OCI-LY3 (cell line): ENCODE results near the gene BICRA.

Experiments
- H2AFZ ChIP-seq: fragments of 200-600, 300-600 bp; shearing (Covaris generic); 2 replicates; pipeline ENCODE4 v1.6.0; 2014; ENCODE audit warnings: antibody characterized with exemption, low read depth, low read length
- H3K27ac ChIP-seq: fragments of 200-600, 300-600 bp; sonication (generic); 2 replicates; pipeline ENCODE4 v1.5.1; 2014; ENCODE audit warnings: mild to moderate bottlenecking, low read length, moderate library complexity, mixed read lengths
- H3K27me3 ChIP-seq: fragments of 200-600, 300-600 bp; sonication (generic); 2 replicates; pipeline ENCODE4 v1.6.1; 2014; ENCODE audit warnings: low read depth, low read length, mixed read lengths
- H3K36me3 ChIP-seq: fragments of 200-600, 300-600 bp; sonication (generic); replicated peaks from 2 replicates; pipeline ENCODE3; 2014; ENCODE audit warnings: low read depth, low read length, mixed read lengths
- H3K4me1 ChIP-seq: fragments of 300-600, 200-600 bp; sonication (generic); 2 replicates; pipeline ENCODE4 v1.6.1; 2014; ENCODE audit warnings: low read length, mixed read lengths
- H3K4me2 ChIP-seq: fragments of 200-600, 300-600 bp; sonication (generic); 2 replicates; pipeline ENCODE4 v1.6.1; 2014; ENCODE audit warnings: low read length, mixed read lengths
- H3K4me3 ChIP-seq: fragments of 300-600, 200-600 bp; sonication (generic); 2 replicates; pipeline ENCODE4 v1.5.1; 2014; ENCODE audit warnings: antibody characterized with exemption, mild to moderate bottlenecking, low read length, moderate library complexity
- H3K79me2 ChIP-seq: fragments of 300-600, 200-600 bp; shearing (Covaris generic); 2 replicates; pipeline ENCODE4 v1.6.1; 2014; ENCODE audit warnings: mild to moderate bottlenecking, low read length, mixed read lengths
- H3K9ac ChIP-seq: fragments of 300-600, 200-600 bp; shearing (Covaris generic); 2 replicates; pipeline ENCODE4 v1.6.0; 2014; ENCODE audit warnings: mild to moderate bottlenecking, low read length, moderate library complexity
- H3K9me3 ChIP-seq: fragments of 200-600, 300-600 bp; shearing (Covaris generic); 2 replicates; pipeline ENCODE4 v1.6.1; 2014; ENCODE audit warnings: low read length, mixed read lengths; ENCODE audit not compliant: insufficient read depth
- H4K20me1 ChIP-seq: fragments of 200-600, 300-600 bp; sonication (generic); 2 replicates; pipeline ENCODE4 v1.6.1; 2016; ENCODE audit warnings: low read length, mixed read lengths; ENCODE audit not compliant: insufficient read depth
- EZH2phosphoT487 ChIP-seq: fragments of 200-600 bp; shearing (Covaris generic); IDR thresholded peaks from 2 replicates; pipeline ENCODE4 v1.6.1; 2018; ENCODE audit warnings: antibody characterized with exemption, mixed run types, low read depth
- TF ChIP-seq, protein P1 (sequence below): fragments of 200-600, 300-600 bp; sonication (generic); IDR thresholded peaks from 2 replicates; pipeline ENCODE4 v1.5.1; 2014; ENCODE audit warnings: antibody characterized with exemption, low read length, low read depth

BICRA gene

DNA sequence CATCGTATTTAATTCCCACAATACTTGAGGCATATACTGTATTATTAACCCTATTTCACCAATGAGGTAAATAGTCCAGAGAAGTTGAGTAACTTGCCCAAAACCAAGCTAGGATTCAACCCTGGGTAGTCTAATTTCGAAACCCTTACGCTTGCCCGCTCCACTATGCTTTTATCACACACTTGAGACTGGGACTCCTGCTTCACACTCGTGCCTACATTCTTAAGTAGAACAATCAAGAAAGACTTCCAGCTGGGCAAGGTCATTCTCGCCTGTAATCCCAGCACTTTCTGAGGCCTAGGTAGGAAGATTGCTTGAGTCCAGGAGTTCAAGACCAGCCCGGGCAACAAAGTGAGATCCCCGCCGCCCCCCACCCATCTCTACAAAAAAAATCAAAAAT, 39.6 kb upstream of the BICRA start:
- Histone ChIP-seq H3K36me3 (no peaks in the 10 kb centered on the region), H3K4me3 (no peak overlapping the region), H3K9me3 (no peaks in the 10 kb centered on the region), H3K79me2 (no peaks in the 10 kb centered on the region), H3K4me1 (no peaks in the 10 kb centered on the region), H2AFZ (no peak overlapping the region), H3K27me3 (peaks cover 10% of the 10 kb centered on the region), H3K4me2 (no peak overlapping the region), H4K20me1 (no peaks in the 10 kb centered on the region), H3K27ac (no peak overlapping the region), H3K9ac (no peak overlapping the region)
- no peak for TF ChIP-seq EZH2phosphoT487
- TF ChIP-seq, protein P1, sequence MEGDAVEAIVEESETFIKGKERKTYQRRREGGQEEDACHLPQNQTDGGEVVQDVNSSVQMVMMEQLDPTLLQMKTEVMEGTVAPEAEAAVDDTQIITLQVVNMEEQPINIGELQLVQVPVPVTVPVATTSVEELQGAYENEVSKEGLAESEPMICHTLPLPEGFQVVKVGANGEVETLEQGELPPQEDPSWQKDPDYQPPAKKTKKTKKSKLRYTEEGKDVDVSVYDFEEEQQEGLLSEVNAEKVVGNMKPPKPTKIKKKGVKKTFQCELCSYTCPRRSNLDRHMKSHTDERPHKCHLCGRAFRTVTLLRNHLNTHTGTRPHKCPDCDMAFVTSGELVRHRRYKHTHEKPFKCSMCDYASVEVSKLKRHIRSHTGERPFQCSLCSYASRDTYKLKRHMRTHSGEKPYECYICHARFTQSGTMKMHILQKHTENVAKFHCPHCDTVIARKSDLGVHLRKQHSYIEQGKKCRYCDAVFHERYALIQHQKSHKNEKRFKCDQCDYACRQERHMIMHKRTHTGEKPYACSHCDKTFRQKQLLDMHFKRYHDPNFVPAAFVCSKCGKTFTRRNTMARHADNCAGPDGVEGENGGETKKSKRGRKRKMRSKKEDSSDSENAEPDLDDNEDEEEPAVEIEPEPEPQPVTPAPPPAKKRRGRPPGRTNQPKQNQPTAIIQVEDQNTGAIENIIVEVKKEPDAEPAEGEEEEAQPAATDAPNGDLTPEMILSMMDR, result no peak

DNA sequence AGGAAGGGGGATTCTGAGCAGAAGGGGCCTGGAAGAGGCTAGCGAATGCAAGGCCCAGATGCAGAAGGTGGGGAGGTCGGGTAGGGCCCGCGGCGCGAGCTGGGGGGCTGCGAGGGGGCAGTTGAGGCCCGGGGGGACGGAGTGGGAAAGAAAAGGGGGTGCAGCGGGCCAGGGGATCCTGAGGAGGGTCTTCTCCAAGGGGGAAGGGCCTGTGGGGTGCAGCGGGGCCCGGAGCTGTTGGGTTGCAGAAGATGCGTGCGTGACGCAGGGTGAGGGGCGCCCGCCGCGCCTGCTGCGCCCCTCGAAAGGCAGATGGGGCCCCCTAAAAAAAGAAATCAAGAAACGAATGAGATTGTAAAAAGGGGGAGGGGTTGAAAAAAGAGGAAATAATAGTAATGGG, 36.3 kb upstream of the BICRA start:
- TF ChIP-seq, protein P1, result no peak
- TF ChIP-seq EZH2phosphoT487, result no peak
- Histone ChIP-seq H3K27me3 (peaks cover 9% of the 10 kb centered on the region; the same call in 1 of the 2 replicates), H3K4me1 (no peaks in the 10 kb centered on the region), H4K20me1 (no peaks in the 10 kb centered on the region), H3K79me2 (no peaks in the 10 kb centered on the region), H3K4me2 (no peak overlapping the region), H3K9me3 (no peaks in the 10 kb centered on the region), H3K9ac (no peak overlapping the region), H3K27ac (no peak overlapping the region), H3K4me3 (no peak overlapping the region), H2AFZ (no peak overlapping the region), H3K36me3 (no peaks in the 10 kb centered on the region)

DNA sequence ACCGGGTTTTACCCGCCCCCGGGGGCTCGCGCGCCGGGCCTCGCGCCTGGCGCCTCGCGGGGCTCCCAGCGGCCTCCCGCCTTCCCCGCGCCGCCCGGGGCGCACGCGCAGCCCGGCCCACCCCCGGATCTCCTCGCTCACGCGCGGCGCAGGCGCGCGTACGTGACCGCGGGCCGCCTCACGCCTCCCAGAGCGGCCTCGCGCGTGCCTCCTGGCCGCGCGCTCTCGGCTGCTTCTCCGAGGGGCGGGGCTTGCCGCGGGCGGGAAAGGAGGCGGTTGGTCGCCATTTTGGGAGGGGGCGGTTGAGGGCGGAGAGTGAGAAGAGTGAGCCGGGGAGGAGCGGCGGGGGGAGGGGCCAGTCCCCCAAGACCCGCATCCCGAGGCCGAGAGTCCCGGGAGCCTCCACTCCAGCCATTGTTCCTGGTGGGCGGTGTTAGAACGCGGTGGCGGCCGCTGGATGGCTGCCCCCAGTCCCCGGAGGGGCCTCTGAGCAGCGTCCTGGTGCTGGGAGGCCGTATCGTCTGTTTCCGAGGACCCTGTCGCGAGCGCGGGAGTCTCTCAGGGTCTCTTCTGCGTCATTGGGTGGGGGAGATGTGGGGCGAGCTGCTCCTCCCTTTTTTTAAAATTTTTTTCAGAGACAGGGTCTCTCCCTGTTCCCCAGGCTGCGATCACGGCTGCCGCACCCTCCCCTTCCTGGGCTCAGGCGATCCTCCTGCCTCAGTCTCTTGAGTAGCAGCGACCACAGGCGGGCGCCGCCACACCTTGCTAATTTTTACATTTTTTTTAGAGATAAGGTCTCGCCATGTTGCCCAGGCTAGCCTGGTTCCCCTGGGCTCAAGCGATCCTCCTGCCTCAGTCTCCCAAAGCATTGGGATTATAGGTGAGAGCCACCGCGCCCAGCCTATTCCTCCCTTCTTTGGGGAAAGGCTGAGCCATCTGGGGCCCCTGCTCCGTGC, 35.6 kb upstream of the BICRA start, which contains the start of gene ZNF541:
Gene ZNF541, minus strand, starts transcription at position 78 of the 956 bp plus-strand sequence. CDS start 17,292 bp downstream, outside the sequence.
- H3K36me3 ChIP-seq, result no peaks in the 10 kb centered on the region
- H4K20me1 ChIP-seq, result no peaks in the 10 kb centered on the region
- H2AFZ ChIP-seq, result no peak within 1 kb of the TSS
- no peak within 1 kb of the TSS for H3K27ac ChIP-seq
- TF ChIP-seq, protein P1, result no peak
- no peak for TF ChIP-seq EZH2phosphoT487
- no peaks in the 10 kb centered on the region for H3K9me3 ChIP-seq
- no peak within 1 kb of the TSS for H3K4me2 ChIP-seq
- H3K9ac ChIP-seq, result no peak within 1 kb of the TSS
- H3K79me2 ChIP-seq, result no peaks in the 10 kb centered on the region
- H3K27me3 ChIP-seq, result peaks cover 9% of the 10 kb centered on the region; the same call in 1 of the 2 replicates
- no peak within 1 kb of the TSS for H3K4me3 ChIP-seq
- no peaks in the 10 kb centered on the region for H3K4me1 ChIP-seq

DNA sequence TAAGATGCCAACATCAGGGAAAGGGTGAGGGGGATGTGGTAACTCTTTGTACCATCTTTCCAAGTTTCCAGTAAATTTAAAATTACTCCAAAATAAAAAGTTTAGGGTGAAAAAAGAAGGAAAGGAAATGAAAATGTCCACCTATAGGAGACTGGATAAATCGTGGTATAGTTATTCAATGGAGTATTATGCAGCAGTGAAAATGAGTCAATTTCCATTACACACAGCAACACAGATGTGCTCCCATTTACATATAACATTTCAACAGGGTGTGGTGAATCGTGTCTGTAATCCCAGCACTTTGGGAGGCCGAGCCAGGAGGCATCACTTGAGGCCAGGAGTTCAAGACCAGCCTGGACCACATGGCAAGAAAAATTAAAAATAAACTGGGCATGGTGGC, 28.5 kb upstream of the BICRA start:
- Histone ChIP-seq H3K27ac (no peak overlapping the region), H3K9me3 (no peaks in the 10 kb centered on the region), H3K9ac (no peak overlapping the region), H3K36me3 (no peaks in the 10 kb centered on the region), H4K20me1 (no peaks in the 10 kb centered on the region), H2AFZ (no peak overlapping the region), H3K79me2 (no peaks in the 10 kb centered on the region), H3K4me1 (no peaks in the 10 kb centered on the region), H3K27me3 (peaks cover 7% of the 10 kb centered on the region; the same call in 1 of the 2 replicates), H3K4me3 (no peak overlapping the region), H3K4me2 (no peak overlapping the region)
- no peak for TF ChIP-seq EZH2phosphoT487
- TF ChIP-seq, protein P1, result no peak
